Measurements from ENCODE around the gene LRP5. TPM values are rescaled to one million over a fixed set of nuclear protein-coding genes. Genes with fewer than 3 reads are reported as not detected.

LRP5 gene
- total and polyA plus RNA-seq, 9 of the 15 experiments (the other 6 are each of a cell fraction or from before 2014, with no cell fraction given): 0.48 to 44.2 (median 13.5) TPM

DNA sequence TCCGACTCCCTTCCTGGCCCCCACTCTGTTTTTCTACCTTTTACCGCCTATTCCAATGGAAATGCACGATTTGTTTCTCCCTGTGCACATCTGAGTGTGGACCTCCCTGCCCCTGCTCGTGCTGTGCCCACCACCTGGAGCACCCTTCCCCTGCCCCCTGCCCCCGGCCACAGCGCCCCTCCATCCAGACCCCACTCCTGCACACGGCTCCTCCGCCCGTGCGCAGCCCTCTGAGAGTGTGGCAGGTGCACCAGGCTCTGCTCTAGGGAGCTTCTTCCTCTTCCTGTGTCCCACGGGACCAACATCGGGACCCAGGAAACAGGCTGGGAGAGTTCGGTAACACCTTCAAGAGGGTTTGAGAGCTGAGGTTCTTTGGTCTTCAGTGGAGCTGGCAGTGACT lies 62.9 kb downstream of the LRP5 start (continued):
- TF ChIP-seq, protein P1, sequence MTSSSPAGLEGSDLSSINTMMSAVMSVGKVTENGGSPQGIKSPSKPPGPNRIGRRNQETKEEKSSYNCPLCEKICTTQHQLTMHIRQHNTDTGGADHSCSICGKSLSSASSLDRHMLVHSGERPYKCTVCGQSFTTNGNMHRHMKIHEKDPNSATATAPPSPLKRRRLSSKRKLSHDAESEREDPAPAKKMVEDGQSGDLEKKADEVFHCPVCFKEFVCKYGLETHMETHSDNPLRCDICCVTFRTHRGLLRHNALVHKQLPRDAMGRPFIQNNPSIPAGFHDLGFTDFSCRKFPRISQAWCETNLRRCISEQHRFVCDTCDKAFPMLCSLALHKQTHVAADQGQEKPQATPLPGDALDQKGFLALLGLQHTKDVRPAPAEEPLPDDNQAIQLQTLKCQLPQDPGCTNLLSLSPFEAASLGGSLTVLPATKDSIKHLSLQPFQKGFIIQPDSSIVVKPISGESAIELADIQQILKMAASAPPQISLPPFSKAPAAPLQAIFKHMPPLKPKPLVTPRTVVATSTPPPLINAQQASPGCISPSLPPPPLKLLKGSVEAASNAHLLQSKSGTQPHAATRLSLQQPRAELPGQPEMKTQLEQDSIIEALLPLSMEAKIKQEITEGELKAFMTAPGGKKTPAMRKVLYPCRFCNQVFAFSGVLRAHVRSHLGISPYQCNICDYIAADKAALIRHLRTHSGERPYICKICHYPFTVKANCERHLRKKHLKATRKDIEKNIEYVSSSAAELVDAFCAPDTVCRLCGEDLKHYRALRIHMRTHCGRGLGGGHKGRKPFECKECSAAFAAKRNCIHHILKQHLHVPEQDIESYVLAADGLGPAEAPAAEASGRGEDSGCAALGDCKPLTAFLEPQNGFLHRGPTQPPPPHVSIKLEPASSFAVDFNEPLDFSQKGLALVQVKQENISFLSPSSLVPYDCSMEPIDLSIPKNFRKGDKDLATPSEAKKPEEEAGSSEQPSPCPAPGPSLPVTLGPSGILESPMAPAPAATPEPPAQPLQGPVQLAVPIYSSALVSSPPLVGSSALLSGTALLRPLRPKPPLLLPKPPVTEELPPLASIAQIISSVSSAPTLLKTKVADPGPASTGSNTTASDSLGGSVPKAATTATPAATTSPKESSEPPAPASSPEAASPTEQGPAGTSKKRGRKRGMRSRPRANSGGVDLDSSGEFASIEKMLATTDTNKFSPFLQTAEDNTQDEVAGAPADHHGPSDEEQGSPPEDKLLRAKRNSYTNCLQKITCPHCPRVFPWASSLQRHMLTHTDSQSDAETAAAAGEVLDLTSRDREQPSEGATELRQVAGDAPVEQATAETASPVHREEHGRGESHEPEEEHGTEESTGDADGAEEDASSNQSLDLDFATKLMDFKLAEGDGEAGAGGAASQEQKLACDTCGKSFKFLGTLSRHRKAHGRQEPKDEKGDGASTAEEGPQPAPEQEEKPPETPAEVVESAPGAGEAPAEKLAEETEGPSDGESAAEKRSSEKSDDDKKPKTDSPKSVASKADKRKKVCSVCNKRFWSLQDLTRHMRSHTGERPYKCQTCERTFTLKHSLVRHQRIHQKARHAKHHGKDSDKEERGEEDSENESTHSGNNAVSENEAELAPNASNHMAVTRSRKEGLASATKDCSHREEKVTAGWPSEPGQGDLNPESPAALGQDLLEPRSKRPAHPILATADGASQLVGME (CRISPR knock-in tag; IDR thresholded peaks at IDR 0.05): no peak
- TF ChIP-seq GATAD2B (IDR thresholded peaks at IDR 0.05; ENCODE audit: borderline replicate concordance): no peak
- TF ChIP-seq TBL1XR1 (IDR thresholded peaks at IDR 0.05; ENCODE audit: low read length in 2 of 2): no peak
- TF ChIP-seq ZNF79 (CRISPR knock-in tag; IDR thresholded peaks at IDR 0.05; ENCODE audit: low read depth): no peak
- TF ChIP-seq SIX5 (IDR thresholded peaks at IDR 0.05; ENCODE audit: borderline replicate concordance in 1 of 2, insufficient read depth in 1 of 2, low read depth in 1 of 2, low read length in 2 of 2): no peak
- TF ChIP-seq, protein P2, sequence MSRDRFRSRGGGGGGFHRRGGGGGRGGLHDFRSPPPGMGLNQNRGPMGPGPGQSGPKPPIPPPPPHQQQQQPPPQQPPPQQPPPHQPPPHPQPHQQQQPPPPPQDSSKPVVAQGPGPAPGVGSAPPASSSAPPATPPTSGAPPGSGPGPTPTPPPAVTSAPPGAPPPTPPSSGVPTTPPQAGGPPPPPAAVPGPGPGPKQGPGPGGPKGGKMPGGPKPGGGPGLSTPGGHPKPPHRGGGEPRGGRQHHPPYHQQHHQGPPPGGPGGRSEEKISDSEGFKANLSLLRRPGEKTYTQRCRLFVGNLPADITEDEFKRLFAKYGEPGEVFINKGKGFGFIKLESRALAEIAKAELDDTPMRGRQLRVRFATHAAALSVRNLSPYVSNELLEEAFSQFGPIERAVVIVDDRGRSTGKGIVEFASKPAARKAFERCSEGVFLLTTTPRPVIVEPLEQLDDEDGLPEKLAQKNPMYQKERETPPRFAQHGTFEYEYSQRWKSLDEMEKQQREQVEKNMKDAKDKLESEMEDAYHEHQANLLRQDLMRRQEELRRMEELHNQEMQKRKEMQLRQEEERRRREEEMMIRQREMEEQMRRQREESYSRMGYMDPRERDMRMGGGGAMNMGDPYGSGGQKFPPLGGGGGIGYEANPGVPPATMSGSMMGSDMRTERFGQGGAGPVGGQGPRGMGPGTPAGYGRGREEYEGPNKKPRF (IDR thresholded peaks at IDR 0.05; ENCODE audit: low read depth, low read length): no peak
- TF ChIP-seq RBM39 (optimal IDR thresholded peaks at IDR 0.05; ENCODE audit: low read depth, low read length): no peak
- TF ChIP-seq RBM14 (IDR thresholded peaks at IDR 0.05; ENCODE audit: borderline replicate concordance, insufficient read depth, low read depth, low read length): no peak
- TF ChIP-seq ZKSCAN3 (CRISPR knock-in tag; IDR thresholded peaks at IDR 0.05): no peak
- TF ChIP-seq MCM5 (IDR thresholded peaks at IDR 0.05; ENCODE audit: low read depth): no peak
- TF ChIP-seq, protein P3, sequence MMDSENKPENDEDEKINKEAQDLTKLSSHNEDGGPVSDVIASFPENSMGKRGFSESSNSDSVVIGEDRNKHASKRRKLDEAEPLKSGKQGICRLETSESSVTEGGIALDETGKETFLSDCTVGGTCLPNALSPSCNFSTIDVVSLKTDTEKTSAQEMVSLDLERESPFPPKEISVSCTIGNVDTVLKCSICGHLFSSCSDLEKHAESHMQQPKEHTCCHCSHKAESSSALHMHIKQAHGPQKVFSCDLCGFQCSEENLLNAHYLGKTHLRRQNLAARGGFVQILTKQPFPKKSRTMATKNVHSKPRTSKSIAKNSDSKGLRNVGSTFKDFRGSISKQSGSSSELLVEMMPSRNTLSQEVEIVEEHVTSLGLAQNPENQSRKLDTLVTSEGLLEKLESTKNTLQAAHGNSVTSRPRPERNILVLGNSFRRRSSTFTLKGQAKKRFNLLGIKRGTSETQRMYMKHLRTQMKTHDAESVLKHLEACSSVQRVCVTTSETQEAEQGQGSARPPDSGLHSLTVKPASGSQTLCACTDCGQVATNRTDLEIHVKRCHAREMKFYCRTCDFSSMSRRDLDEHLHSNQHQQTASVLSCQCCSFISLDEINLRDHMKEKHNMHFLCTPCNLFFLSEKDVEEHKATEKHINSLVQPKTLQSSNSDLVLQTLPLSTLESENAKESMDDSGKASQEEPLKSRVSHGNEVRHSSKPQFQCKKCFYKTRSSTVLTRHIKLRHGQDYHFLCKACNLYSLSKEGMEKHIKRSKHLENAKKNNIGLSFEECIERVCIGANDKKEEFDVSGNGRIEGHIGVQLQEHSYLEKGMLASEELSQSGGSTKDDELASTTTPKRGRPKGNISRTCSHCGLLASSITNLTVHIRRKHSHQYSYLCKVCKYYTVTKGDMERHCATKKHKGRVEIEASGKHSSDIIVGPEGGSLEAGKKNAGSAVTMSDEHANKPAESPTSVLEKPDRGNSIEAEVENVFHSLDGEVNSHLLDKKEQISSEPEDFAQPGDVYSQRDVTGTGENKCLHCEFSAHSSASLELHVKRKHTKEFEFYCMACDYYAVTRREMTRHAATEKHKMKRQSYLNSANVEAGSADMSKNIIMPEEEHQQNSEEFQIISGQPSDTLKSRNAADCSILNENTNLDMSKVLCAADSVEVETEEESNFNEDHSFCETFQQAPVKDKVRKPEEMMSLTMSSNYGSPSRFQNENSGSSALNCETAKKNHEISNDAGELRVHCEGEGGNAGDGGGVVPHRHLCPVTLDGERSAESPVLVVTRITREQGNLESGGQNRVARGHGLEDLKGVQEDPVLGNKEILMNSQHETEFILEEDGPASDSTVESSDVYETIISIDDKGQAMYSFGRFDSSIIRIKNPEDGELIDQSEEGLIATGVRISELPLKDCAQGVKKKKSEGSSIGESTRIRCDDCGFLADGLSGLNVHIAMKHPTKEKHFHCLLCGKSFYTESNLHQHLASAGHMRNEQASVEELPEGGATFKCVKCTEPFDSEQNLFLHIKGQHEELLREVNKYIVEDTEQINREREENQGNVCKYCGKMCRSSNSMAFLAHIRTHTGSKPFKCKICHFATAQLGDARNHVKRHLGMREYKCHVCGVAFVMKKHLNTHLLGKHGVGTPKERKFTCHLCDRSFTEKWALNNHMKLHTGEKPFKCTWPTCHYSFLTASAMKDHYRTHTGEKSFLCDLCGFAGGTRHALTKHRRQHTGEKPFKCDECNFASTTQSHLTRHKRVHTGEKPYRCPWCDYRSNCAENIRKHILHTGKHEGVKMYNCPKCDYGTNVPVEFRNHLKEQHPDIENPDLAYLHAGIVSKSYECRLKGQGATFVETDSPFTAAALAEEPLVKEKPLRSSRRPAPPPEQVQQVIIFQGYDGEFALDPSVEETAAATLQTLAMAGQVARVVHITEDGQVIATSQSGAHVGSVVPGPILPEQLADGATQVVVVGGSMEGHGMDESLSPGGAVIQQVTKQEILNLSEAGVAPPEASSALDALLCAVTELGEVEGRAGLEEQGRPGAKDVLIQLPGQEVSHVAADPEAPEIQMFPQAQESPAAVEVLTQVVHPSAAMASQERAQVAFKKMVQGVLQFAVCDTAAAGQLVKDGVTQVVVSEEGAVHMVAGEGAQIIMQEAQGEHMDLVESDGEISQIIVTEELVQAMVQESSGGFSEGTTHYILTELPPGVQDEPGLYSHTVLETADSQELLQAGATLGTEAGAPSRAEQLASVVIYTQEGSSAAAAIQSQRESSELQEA (IDR thresholded peaks at IDR 0.05; ENCODE audit: low read depth): no peak
- TF ChIP-seq TAF1 (IDR thresholded peaks at IDR 0.05; ENCODE audit: control insufficient read depth, extremely low read depth, insufficient read depth, low read length, severe bottlenecking): no peak

Measured in K562 (cell line).